Measurements from ENCODE around the gene CUBN. TPM values are rescaled to one million over a fixed set of nuclear protein-coding genes. Genes with fewer than 3 reads are reported as not detected.
A peak's percentile ranks its signal among the peaks of the same experiment; 100 is the strongest.

The CUBN gene
- total RNA-seq, 1 experiment from 2014 or later, result 0.80 TPM

DNA sequence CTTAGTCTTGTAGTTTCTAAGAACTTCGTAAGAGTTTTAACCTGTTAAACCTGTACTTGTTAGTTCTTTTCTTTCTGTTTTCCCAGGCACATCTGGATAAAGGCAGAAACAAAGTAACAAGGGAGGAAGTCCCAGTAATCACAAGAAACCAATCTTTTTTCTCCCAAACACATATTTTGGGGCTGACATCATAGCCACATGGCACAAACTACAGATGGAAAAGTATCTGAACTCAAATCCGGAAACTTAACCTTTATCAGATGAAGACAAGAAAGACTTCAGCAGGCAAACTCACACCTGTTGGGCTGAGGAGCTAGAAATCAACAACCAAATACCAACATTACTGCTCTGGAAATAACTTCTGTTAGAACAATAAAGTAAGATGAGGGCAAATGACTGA, 67.1 kb downstream of the CUBN start:
- intact Hi-C loops (cut with micrococcal nuclease), result loop anchor here (2.0 to 10.0 kb wide), 4 partner anchors 34 to 170 kb away; partner anchors contain the start of gene TRDMT1
- ChIA-PET POLR2A (ENCODE audit: unreplicated experiment) (interaction anchor here (0.5 to 1.1 kb wide), 5 partner anchors 33 to 245 kb away, joined by 3 to 12 read pairs (median 4); partner anchors contain the start of gene RSU1), CTCF (no interaction called here)
- H3K9me2 ChIP-seq (replicated peaks; ENCODE audit: low read length), result no peaks in the 10 kb centered on the region
- H3F3A ChIP-seq (ENCODE audit: low read length, unreplicated experiment), result no peaks in the 10 kb centered on the region
- H3K79me2 ChIP-seq (ENCODE audit: low read length), result no peaks in the 10 kb centered on the region
- H3K27ac ChIP-seq (ENCODE audit: low read length), result peak overlapping the region; percentile 97
- TF ChIP-seq EZH2phosphoT487 (IDR thresholded peaks at IDR 0.05; ENCODE audit: borderline replicate concordance, low read length) (no peak), EZH2 (IDR thresholded peaks at IDR 0.05; ENCODE audit: low read length, unreplicated experiment) (no peak)
- TF ChIP-seq, protein P1, sequence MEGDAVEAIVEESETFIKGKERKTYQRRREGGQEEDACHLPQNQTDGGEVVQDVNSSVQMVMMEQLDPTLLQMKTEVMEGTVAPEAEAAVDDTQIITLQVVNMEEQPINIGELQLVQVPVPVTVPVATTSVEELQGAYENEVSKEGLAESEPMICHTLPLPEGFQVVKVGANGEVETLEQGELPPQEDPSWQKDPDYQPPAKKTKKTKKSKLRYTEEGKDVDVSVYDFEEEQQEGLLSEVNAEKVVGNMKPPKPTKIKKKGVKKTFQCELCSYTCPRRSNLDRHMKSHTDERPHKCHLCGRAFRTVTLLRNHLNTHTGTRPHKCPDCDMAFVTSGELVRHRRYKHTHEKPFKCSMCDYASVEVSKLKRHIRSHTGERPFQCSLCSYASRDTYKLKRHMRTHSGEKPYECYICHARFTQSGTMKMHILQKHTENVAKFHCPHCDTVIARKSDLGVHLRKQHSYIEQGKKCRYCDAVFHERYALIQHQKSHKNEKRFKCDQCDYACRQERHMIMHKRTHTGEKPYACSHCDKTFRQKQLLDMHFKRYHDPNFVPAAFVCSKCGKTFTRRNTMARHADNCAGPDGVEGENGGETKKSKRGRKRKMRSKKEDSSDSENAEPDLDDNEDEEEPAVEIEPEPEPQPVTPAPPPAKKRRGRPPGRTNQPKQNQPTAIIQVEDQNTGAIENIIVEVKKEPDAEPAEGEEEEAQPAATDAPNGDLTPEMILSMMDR (conservative IDR thresholded peaks at IDR 0.05; ENCODE audit: low read depth, low read length), result no peak
- H3K36me3 ChIP-seq (ENCODE audit: low read depth, low read length), result no peaks in the 10 kb centered on the region
- peak overlapping the region; percentile 82 for H3K4me2 ChIP-seq (ENCODE audit: low read length)
- peak overlapping the region; percentile 56 for H3K4me3 ChIP-seq (ENCODE audit: low read length)
- peak; percentile 13 for ATAC-seq
- H3K9ac ChIP-seq (ENCODE audit: low read length), result peak overlapping the region; percentile 73
- BruUV-seq (replicated peaks), result TSS peak; percentile 74
- H2AFZ ChIP-seq (ENCODE audit: low read length), result no peak overlapping the region
- no peaks in the 10 kb centered on the region for H3K27me3 ChIP-seq (ENCODE audit: low read length)
- peaks cover 48% of the 10 kb centered on the region for H3K4me1 ChIP-seq (ENCODE audit: insufficient read depth, low read length)
- H4K20me1 ChIP-seq (ENCODE audit: low read length), result no peaks in the 10 kb centered on the region
- peak; percentile 68 for DNase-seq
- no peaks in the 10 kb centered on the region for H3K9me3 ChIP-seq (ENCODE audit: low read length)

DNA sequence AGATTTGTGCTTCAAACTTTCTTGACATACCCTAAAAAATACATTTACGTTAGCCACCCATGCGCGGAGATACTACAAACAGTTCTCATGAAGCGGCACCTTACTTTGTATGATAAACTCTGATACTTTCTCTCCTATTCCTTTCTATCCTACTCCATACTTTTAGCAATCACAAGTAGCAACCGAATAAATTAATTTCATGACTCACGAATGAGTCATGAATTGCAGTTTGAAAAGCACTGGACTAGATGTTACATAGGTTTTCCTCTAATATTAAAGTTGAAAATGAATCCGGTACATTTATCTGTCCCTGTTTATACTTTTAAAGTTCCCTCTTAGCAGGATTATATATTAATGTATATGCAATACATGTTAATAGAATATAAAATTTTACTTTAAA, 67.6 kb downstream of the CUBN start:
- H3K36me3 ChIP-seq (ENCODE audit: low read depth, low read length), result no peaks in the 10 kb centered on the region
- H3K27ac ChIP-seq (ENCODE audit: low read length), result peak overlapping the region; percentile 97
- POLR2A ChIA-PET (ENCODE audit: unreplicated experiment), result interaction anchor here (1.1 kb wide), 1 partner anchor 33 kb away, joined by 4 read pairs; no protein-coding TSS in a partner anchor
- no peaks in the 10 kb centered on the region for H4K20me1 ChIP-seq (ENCODE audit: low read length)
- peak overlapping the region; percentile 82 for H3K4me2 ChIP-seq (ENCODE audit: low read length)
- peaks cover 49% of the 10 kb centered on the region for H3K4me1 ChIP-seq (ENCODE audit: insufficient read depth, low read length)
- H3F3A ChIP-seq (ENCODE audit: low read length, unreplicated experiment), result no peaks in the 10 kb centered on the region
- ATAC-seq, result peak; percentile 43
- H3K4me3 ChIP-seq (ENCODE audit: low read length), result no peak overlapping the region; the same call in 1 of the 2 replicates
- no peak overlapping the region for H2AFZ ChIP-seq (ENCODE audit: low read length)
- H3K27me3 ChIP-seq (ENCODE audit: low read length), result no peaks in the 10 kb centered on the region
- no peaks in the 10 kb centered on the region for H3K9me2 ChIP-seq (replicated peaks; ENCODE audit: low read length)
- H3K9ac ChIP-seq (ENCODE audit: low read length), result peak overlapping the region; percentile 73
- intact Hi-C loops (cut with micrococcal nuclease), result loop anchor here (2.0 to 10.0 kb wide), 4 partner anchors 33 to 170 kb away; partner anchors contain the start of gene TRDMT1
- H3K9me3 ChIP-seq (ENCODE audit: low read length), result no peaks in the 10 kb centered on the region
- TF ChIP-seq EZH2phosphoT487 (IDR thresholded peaks at IDR 0.05; ENCODE audit: borderline replicate concordance, low read length), result no peak
- TF ChIP-seq, protein P1 (conservative IDR thresholded peaks at IDR 0.05; ENCODE audit: low read depth, low read length), result no peak
- no peak for TF ChIP-seq EZH2 (IDR thresholded peaks at IDR 0.05; ENCODE audit: low read length, unreplicated experiment)
- no TSS peak for BruUV-seq (replicated peaks)
- CTCF ChIA-PET, result no interaction called here
- no peaks in the 10 kb centered on the region for H3K79me2 ChIP-seq (ENCODE audit: low read length)
- peak; percentile 77 for DNase-seq

DNA sequence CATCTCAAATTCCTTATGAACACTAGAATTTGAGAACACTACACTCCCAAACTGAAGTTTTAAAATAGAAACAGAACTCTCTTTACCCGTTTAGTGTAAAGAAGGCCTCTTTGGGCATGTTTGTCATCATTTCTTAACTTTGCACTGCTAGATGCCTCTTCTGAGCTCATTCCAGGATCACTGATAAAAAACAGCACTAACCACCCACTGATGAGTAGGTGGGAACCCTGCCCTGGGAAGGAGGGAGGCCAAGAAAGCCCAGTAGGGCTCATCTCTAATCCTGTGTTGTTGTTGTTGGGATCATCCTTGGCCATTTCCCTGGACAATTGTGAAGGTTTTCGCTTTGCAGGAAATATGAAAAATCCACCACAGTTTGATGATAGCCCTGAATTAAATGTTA, 68.2 kb downstream of the CUBN start:
- Histone ChIP-seq H3K27ac (ENCODE audit: low read length) (peak overlapping the region; percentile 97), H3F3A (ENCODE audit: low read length, unreplicated experiment) (no peaks in the 10 kb centered on the region), H4K20me1 (ENCODE audit: low read length) (no peaks in the 10 kb centered on the region), H3K4me3 (ENCODE audit: low read length) (no peak overlapping the region), H2AFZ (ENCODE audit: low read length) (no peak overlapping the region), H3K27me3 (ENCODE audit: low read length) (no peaks in the 10 kb centered on the region), H3K4me1 (ENCODE audit: insufficient read depth, low read length) (peaks cover 55% of the 10 kb centered on the region), H3K4me2 (ENCODE audit: low read length) (peak overlapping the region; percentile 82), H3K79me2 (ENCODE audit: low read length) (no peaks in the 10 kb centered on the region), H3K9me3 (ENCODE audit: low read length) (no peaks in the 10 kb centered on the region), H3K36me3 (ENCODE audit: low read depth, low read length) (no peaks in the 10 kb centered on the region), H3K9me2 (replicated peaks; ENCODE audit: low read length) (no peaks in the 10 kb centered on the region), H3K9ac (ENCODE audit: low read length) (peak overlapping the region; percentile 73; the same call in 1 of the 2 replicates)
- TF ChIP-seq EZH2 (IDR thresholded peaks at IDR 0.05; ENCODE audit: low read length, unreplicated experiment) (no peak), EZH2phosphoT487 (IDR thresholded peaks at IDR 0.05; ENCODE audit: borderline replicate concordance, low read length) (no peak)
- TF ChIP-seq, protein P1 (conservative IDR thresholded peaks at IDR 0.05; ENCODE audit: low read depth, low read length), result no peak
- no TSS peak for BruUV-seq (replicated peaks)
- DNase-seq (no peak), ATAC-seq (no peak)
- intact Hi-C loops (cut with micrococcal nuclease), result loop anchor here (5.0 to 10.0 kb wide), 2 partner anchors 143 to 169 kb away; partner anchors contain the start of gene TRDMT1
- ChIA-PET CTCF (no interaction called here), POLR2A (ENCODE audit: unreplicated experiment) (interaction anchor here (0.6 to 1.1 kb wide), 2 partner anchors 32 to 190 kb away, joined by 4 read pairs; no protein-coding TSS in a partner anchor)
